Activated CD8-positive, alpha-beta T cell treated with anti-CD3 and anti-CD28 coated beads for 36 hours (primary cell): ENCODE data around the gene POLDIP3. TPM values are rescaled to one million over a fixed set of nuclear protein-coding genes. Genes with fewer than 3 reads are reported as not detected.

Source experiments
- ATAC-seq: fragments of 200-7000 bp; cut with Tn5 transposase; one replicate; pipeline ENCODE4 v1.10.0; 2021; ENCODE audit warnings: mild to moderate bottlenecking, moderate library complexity
- CTCF ChIA-PET: fragments of 350-600 bp; sonication (Branson Sonifier 250); formaldehyde crosslinking; loops from one replicate; lab custom pipeline; 2021; ENCODE audit warnings: antibody characterized with exemption; lab: Charles Lee
- POLR2A ChIA-PET: fragments of 350-600 bp; sonication (Branson Sonifier 250); formaldehyde crosslinking; loops from one replicate; lab custom pipeline; 2021; ENCODE audit warnings: antibody characterized with exemption; lab: Charles Lee
- DNase-seq: peaks from one replicate; pipeline ENCODE4 v3.0.0-alpha.2; 2020
- H3K27ac Mint-ChIP-seq: one replicate; pipeline ENCODE4 v1.8.0; 2021; ENCODE audit warnings: mild to moderate bottlenecking, mixed read lengths
- H3K27me3 Mint-ChIP-seq: one replicate; pipeline ENCODE4 v1.8.0; 2021; ENCODE audit warnings: mixed read lengths
- H3K36me3 Mint-ChIP-seq: one replicate; pipeline ENCODE4 v1.8.0; 2021; ENCODE audit warnings: low read depth, mixed read lengths
- H3K4me1 Mint-ChIP-seq: one replicate; pipeline ENCODE4 v1.8.0; 2021; ENCODE audit warnings: low read depth, mixed read lengths
- H3K4me3 Mint-ChIP-seq: one replicate; pipeline ENCODE4 v1.8.0; 2021; ENCODE audit warnings: mild to moderate bottlenecking, moderate library complexity, mixed read lengths
- H3K9me3 Mint-ChIP-seq: one replicate; pipeline ENCODE4 v1.8.0; 2021; ENCODE audit warnings: mixed read lengths
- intact Hi-C: fragments of 100-400 bp; cut with micrococcal nuclease; formaldehyde crosslinking; loops from one replicate; pipeline ENCODE4 v1.10.0; 2022
- total RNA-seq, 2 experiments: library from RNA; stranded (reverse); gene quantifications; one replicate each; pipeline ENCODE4 v1.2.3, GENCODE V29; 2021
- TF ChIP-seq, protein P1 (sequence below): fragments of 200-600 bp; IDR thresholded peaks from one replicate; pipeline ENCODE4 v1.8.0; 2022; ENCODE audit warnings: antibody characterized with exemption, mild to moderate bottlenecking

POLDIP3 gene, protein sequence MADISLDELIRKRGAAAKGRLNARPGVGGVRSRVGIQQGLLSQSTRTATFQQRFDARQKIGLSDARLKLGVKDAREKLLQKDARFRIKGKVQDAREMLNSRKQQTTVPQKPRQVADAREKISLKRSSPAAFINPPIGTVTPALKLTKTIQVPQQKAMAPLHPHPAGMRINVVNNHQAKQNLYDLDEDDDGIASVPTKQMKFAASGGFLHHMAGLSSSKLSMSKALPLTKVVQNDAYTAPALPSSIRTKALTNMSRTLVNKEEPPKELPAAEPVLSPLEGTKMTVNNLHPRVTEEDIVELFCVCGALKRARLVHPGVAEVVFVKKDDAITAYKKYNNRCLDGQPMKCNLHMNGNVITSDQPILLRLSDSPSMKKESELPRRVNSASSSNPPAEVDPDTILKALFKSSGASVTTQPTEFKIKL
- 10 to 100 TPM; 70.2 to 71.1 TPM for total RNA-seq

DNA sequence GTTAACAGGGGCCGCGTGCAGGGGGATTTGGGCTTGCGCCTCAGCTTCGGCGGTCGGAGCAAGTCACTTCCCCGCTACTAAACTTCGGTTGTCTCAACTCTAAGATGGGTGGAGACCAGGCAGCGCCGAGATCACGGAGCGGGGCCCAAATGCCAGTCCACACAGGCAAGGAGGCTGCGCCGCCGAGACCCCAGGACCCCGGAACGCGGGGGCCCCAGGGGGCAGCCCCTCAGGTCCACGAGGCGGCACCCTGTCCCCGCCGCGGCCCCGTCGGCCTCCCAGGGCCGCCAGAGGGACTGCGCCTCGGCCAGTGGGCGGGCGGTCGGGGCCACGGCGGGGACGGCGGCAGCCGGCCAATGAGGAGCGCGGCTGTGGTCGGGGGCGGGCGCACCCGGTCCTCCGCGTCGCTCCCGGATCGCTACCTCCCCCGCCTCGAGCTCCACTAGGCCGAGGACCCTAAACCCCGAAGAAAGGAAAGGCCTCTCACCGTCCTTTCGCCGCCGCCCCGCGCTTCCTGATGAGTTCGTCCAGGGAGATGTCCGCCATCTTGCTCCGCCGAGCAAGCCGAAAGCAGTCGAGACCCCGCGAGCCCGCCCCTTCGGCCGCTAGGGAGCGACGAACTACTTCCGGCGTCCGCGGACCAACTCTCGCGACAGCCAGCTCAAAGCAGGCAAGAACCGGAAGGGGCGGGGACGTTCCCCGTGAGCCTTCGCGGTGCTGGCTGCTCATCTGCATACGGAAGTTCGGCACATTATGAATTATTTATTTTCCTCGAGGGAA, at the start of gene POLDIP3:
Gene POLDIP3, minus strand, starts transcription at position 572 of the 780 bp plus-strand sequence. Its CDS starts 26 bp downstream, at position 546.
- Mint-ChIP-seq H3K27me3 (no peaks in the 10 kb centered on the region), H3K36me3 (peaks cover 28% of the 10 kb centered on the region), H3K9me3 (no peaks in the 10 kb centered on the region), H3K4me1 (peaks cover 49% of the 10 kb centered on the region), H3K27ac (peak within 1 kb of the TSS; percentile 100), H3K4me3 (peak within 1 kb of the TSS; percentile 91)
- ChIA-PET CTCF (interaction anchor here (1.0 kb wide), 2 partner anchors 12 to 32 kb away, joined by 3 to 5 read pairs; no protein-coding TSS in a partner anchor), POLR2A (interaction anchor here (0.6 to 9.0 kb wide), 39 partner anchors 9 to 1165 kb away, joined by 3 to 102 read pairs (median 4); partner anchors contain the start of genes ACO2, CYB5R3 and PHF5A)
- intact Hi-C loops = no loop called here
- DNase-seq (peak; percentile 99), ATAC-seq (peak; percentile 75)
- TF ChIP-seq, protein P1, sequence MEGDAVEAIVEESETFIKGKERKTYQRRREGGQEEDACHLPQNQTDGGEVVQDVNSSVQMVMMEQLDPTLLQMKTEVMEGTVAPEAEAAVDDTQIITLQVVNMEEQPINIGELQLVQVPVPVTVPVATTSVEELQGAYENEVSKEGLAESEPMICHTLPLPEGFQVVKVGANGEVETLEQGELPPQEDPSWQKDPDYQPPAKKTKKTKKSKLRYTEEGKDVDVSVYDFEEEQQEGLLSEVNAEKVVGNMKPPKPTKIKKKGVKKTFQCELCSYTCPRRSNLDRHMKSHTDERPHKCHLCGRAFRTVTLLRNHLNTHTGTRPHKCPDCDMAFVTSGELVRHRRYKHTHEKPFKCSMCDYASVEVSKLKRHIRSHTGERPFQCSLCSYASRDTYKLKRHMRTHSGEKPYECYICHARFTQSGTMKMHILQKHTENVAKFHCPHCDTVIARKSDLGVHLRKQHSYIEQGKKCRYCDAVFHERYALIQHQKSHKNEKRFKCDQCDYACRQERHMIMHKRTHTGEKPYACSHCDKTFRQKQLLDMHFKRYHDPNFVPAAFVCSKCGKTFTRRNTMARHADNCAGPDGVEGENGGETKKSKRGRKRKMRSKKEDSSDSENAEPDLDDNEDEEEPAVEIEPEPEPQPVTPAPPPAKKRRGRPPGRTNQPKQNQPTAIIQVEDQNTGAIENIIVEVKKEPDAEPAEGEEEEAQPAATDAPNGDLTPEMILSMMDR = no peak

DNA sequence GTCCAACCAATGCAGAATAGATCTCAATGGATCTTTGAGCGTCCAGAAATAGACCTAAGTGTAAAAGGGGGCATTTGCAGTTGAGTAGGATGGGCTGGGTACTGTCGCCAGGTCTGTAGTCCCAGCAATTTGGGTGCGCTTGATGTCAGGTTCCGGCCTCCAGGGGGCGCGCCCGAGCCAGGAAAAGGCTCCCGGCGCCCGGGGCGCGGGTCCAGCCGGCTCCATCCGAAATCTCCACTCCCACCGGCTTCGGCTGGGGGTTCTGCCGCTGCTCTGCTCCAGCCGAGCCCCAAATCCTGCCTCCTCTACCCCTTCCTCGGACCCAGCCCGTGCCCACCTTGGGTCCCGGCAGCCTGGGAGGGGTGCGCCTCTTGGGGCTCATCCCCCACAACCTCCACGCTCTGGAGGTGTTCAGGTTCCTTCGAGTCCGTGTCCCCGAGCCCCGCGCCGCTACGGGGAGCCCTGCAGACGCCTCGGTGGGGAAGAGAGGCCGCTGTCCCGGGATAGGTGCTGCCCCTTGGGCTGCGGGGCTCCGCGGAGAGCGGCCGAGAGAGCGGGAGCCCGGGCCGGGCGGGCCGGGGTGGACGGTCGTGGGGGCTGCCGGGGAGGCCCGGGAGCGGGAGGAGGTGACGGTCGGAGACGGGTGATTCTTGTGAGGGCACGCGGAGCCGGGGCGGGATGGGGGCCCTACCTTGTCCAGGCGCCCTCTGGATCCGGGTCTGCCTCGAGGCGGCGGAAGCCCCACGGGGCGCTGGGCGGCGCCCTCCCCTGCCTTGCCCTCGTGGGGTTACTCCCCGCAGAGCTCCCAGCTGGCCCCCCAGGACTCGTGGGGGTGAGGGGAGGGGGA, 47.5 kb upstream of the POLDIP3 start:
- Mint-ChIP-seq H3K4me3 (peak overlapping the region; percentile 57), H3K36me3 (no peaks in the 10 kb centered on the region), H3K27me3 (no peaks in the 10 kb centered on the region), H3K9me3 (no peaks in the 10 kb centered on the region), H3K27ac (no peak overlapping the region), H3K4me1 (no peaks in the 10 kb centered on the region)
- peak; percentile 86 for ATAC-seq
- TF ChIP-seq, protein P1 = peak; percentile 87
- POLR2A ChIA-PET = no interaction called here
- intact Hi-C loops = no loop called here
- CTCF ChIA-PET = interaction anchor here (1.5 to 2.0 kb wide), 3 partner anchors 9 to 205 kb away, joined by 3 to 9 read pairs (median 4); no protein-coding TSS in a partner anchor
- peak; percentile 88 for DNase-seq

DNA sequence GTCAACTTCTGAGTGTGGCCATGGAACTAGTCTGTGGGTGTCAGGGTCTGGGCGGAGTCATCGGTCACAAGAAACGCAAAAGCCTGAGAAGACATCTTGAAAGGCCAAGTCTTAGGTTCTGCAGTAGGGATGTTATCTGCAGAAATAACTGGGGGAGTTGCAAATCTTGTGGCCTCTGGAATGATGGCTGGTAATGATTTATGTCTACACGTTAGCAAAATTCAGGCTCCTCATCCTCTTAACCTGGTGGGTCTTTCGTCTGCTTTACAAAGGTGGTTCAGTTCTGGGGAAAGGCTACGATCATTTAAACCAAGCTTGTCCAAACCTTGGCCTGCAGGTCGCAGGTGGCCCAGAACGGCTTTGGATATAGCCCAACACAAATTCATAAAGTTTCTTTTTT, 41.9 kb upstream of the POLDIP3 start:
- H3K27ac Mint-ChIP-seq = no peak overlapping the region
- no peaks in the 10 kb centered on the region for H3K4me1 Mint-ChIP-seq
- POLR2A ChIA-PET = interaction anchor here (4.2 kb wide), 1 partner anchor 42 kb away, joined by 19 read pairs; the partner anchor contains the start of gene POLDIP3
- ATAC-seq (no peak), DNase-seq (no peak)
- TF ChIP-seq, protein P1 = no peak
- CTCF ChIA-PET = no interaction called here
- H3K9me3 Mint-ChIP-seq = no peaks in the 10 kb centered on the region
- intact Hi-C loops = no loop called here
- no peaks in the 10 kb centered on the region for H3K27me3 Mint-ChIP-seq
- no peak overlapping the region for H3K4me3 Mint-ChIP-seq
- H3K36me3 Mint-ChIP-seq = no peaks in the 10 kb centered on the region

DNA sequence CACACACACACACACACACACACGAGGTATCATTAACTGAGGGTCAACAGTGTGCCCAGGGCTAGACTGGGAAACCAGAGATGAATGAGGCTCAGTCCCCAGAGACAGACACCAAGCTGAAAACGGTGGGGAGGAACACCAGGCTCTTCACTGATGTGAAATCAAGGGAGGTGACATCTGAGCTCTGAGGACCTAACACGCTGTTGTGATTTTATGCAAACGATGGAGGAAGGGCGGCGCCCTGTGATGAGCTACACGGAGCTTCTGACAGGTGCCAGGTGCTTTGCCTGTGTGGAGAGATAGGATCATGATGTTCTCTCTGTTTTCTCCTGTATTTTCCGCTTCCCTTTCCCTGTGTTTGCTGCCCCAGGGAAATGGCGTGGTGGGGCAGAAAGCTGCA, 41.0 kb upstream of the POLDIP3 start:
- ChIA-PET POLR2A (interaction anchor here (4.2 kb wide), 1 partner anchor 41 kb away, joined by 19 read pairs; the partner anchor contains the start of gene POLDIP3), CTCF (interaction anchor here (2.6 kb wide), 1 partner anchor 212 kb away, joined by 6 read pairs; no protein-coding TSS in a partner anchor)
- intact Hi-C loops = no loop called here
- no peak overlapping the region for H3K4me3 Mint-ChIP-seq
- no peaks in the 10 kb centered on the region for H3K27me3 Mint-ChIP-seq
- no peaks in the 10 kb centered on the region for H3K9me3 Mint-ChIP-seq
- ATAC-seq = no peak
- H3K27ac Mint-ChIP-seq = no peak overlapping the region
- no peaks in the 10 kb centered on the region for H3K36me3 Mint-ChIP-seq
- no peak for DNase-seq
- TF ChIP-seq, protein P1 = no peak
- no peaks in the 10 kb centered on the region for H3K4me1 Mint-ChIP-seq
